Bronchial epithelial cell (primary cell): Measurements from ENCODE around the gene PTPN22. TPM values are rescaled to one million over a fixed set of nuclear protein-coding genes. Genes with fewer than 3 reads are reported as not detected.
A peak's percentile ranks its signal among the peaks of the same experiment; 100 is the strongest.

Experiments
- DNase-seq: peaks from one replicate; pipeline ENCODE4 v3.0.0-alpha.2; 2010; ENCODE audit warnings: low read depth
- FAIRE-seq: peaks from 2 replicates; lab custom pipeline; 2011; peaks lifted over from hg19 to GRCh38; lab: Jason Lieb, UNC
- H3K27me3 ChIP-seq: 2 replicates; pipeline ENCODE4 v1.5.1; 2011; ENCODE audit warnings: low read length; ENCODE audit not compliant: control insufficient read depth, insufficient read depth
- H3K36me3 ChIP-seq: 2 replicates; pipeline ENCODE4 v1.5.1; 2011; ENCODE audit warnings: low read length; ENCODE audit not compliant: control insufficient read depth, insufficient read depth
- H3K4me3 ChIP-seq: 2 replicates; pipeline ENCODE4 v1.5.1; 2011; ENCODE audit warnings: mild to moderate bottlenecking, low read depth, low read length, control low read depth
- total RNA-seq: library from RNA; depleted of rRNA; stranded (reverse); fragments of >200 nt; gene quantifications from 2 replicates; pipeline ENCODE4 v1.2.1, GENCODE V29; 2014
- TF ChIP-seq, protein P1 (sequence below): IDR thresholded peaks from 2 replicates; pipeline ENCODE4 v1.5.1; 2011; ENCODE audit warnings: mild to moderate bottlenecking, moderate library complexity, low read length, control low read depth, inconsistent platforms; ENCODE audit not compliant: insufficient read depth, severe bottlenecking

The PTPN22 gene
- total RNA-seq, 1 donor from 2014 or later, result under 0.01 TPM

DNA sequence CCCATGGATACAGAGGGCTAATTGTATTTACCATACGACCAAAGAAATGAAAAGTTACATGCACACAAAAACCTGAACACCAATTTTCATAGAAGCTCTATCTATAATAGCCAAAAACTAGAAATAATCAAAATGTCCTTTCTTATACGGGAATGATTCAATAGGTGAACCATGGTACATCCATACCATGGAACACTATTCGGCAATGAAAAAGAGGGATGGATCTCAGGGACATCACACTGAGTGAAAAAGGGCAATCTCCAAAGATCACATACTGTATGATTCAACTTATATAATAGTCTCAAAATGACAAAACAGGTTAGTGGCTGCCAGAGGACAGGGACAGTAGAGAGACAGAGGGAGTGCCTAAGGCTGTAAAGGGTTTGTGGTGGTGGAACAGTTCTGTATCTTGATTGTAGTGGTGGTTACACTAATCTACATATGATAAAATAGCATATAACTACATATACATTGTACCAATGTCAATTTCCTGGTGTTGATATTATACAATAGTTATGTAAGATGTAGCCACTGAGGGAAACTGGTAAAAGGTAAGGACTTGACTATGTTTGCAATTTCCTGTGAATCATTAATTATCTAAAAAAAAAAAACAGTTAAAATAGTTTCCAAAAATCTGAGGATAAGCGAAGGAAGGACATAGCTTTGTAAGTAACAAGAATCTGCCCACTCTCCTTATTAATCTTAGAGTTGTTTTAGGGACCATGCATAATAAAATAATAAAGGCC lies 62.9 kb downstream of the PTPN22 start:
- no peaks in the 10 kb centered on the region for H3K27me3 ChIP-seq
- DNase-seq, result peak; percentile 62
- no peak overlapping the region for H3K4me3 ChIP-seq
- H3K36me3 ChIP-seq, result no peaks in the 10 kb centered on the region
- FAIRE-seq, result no peak
- TF ChIP-seq, protein P1, sequence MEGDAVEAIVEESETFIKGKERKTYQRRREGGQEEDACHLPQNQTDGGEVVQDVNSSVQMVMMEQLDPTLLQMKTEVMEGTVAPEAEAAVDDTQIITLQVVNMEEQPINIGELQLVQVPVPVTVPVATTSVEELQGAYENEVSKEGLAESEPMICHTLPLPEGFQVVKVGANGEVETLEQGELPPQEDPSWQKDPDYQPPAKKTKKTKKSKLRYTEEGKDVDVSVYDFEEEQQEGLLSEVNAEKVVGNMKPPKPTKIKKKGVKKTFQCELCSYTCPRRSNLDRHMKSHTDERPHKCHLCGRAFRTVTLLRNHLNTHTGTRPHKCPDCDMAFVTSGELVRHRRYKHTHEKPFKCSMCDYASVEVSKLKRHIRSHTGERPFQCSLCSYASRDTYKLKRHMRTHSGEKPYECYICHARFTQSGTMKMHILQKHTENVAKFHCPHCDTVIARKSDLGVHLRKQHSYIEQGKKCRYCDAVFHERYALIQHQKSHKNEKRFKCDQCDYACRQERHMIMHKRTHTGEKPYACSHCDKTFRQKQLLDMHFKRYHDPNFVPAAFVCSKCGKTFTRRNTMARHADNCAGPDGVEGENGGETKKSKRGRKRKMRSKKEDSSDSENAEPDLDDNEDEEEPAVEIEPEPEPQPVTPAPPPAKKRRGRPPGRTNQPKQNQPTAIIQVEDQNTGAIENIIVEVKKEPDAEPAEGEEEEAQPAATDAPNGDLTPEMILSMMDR, result no peak

DNA sequence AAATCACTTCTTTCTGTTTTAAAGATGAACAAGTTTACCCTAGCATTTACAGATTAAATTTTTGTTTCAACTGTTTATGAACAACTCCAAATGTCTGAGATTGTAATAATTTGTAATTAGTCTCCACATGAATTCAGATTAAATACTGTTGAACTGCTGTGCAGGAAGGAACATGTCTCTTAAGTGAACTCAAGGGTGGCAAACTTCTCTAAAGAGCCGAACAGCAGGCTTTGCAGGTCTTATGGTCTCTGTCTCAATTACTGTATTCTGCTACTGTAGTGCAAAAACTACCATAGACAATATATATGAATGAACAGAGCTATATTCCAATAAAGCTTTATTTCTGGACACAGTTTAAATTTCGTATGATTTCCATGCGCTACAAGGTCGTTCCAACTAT lies 65.9 kb downstream of the PTPN22 start:
- DNase-seq (no peak), FAIRE-seq (no peak)
- Histone ChIP-seq H3K27me3 (no peaks in the 10 kb centered on the region), H3K4me3 (no peak overlapping the region), H3K36me3 (no peaks in the 10 kb centered on the region)
- TF ChIP-seq, protein P1, result no peak

DNA sequence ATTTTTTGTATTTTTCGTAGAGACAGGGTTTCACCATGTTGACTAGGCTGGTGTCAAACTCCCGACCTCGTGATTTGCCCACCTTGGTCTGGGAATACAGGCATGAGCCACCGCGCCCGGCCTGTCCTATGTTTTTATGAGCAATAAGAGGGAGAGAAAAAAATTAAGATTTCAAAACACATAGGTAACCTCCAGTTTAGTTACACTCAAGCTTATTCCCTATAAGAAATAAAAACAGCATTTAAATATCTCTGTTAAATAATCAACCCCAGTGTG lies 66.3 kb downstream of the PTPN22 start:
- Histone ChIP-seq H3K36me3 (no peaks in the 10 kb centered on the region), H3K4me3 (no peak overlapping the region), H3K27me3 (no peaks in the 10 kb centered on the region)
- TF ChIP-seq, protein P1, result no peak
- FAIRE-seq (no peak), DNase-seq (no peak)

DNA sequence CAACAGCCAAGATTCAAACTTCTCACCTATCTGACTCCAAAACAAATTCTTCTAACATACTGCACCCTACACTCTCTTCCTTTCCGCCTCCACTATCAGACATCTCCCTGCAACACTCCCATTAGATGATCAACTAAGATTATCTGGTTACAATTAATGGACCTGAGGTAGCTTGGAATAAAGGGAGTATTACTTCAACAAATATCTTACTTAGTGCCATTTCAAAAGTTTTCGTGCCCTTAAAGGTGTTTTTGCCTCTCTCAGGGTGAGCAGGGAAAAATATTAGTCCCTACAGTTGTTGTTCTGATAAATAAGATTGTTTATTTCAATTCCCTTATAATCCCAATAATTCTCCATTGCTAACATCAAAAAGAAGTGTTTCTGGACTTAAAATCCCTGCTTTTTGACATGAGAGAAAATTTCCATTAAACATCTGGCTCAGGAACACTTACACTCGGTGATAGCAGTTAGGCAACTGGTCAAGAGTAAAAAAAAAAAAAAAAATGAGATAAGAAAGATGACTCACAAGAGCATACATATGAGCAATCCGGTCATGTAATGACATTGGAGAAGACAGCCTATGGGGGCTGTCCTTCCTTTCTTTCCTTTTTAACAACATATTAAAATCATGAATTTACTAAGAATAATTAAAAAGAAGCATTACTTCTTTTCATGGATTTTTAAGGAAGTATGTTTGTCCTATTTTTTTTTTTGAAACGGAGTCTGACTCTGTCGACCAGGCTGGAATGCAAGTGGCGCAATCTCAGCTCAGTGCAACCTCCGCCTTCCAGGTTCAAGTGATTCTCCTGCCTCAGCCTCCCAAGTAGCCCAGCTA lies 66.9 kb downstream of the PTPN22 start:
- no peak for FAIRE-seq

DNA sequence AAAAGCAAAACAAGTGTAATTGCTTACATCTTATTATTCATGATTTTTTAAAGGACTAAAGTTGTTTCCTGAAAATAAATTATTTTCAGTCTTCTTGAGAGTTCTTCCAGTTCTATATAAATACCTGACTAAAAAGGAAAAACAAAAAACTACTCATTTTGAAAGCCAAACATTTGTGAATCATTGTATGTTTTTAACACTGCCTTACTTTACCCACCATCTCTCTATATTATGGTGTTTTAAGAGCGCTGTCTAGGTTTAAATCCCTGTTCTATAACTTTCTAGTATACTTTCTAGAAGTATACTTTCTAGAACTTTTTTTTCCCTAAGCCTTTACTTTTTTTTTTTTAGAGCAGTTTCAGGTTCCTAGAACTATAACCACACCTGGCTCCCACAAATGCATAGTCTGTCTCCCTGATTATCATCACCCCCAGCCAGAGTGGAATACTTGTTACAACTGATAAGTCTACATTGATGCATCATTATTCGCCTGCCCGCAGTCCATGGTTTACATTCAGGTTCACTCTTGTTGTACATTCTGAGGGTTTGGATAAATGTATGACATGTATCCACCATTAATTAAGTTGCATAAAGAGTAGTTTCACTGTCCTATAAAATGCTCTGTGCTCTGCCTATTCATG lies 69.0 kb downstream of the PTPN22 start:
- no peak overlapping the region for H3K4me3 ChIP-seq
- H3K27me3 ChIP-seq, result no peaks in the 10 kb centered on the region
- DNase-seq (no peak), FAIRE-seq (no peak)
- no peaks in the 10 kb centered on the region for H3K36me3 ChIP-seq
- TF ChIP-seq, protein P1, result no peak

More for the DNA sequence above, 66.9 kb downstream of the PTPN22 start:
- Histone ChIP-seq H3K4me3 (no peak overlapping the region), H3K27me3 (no peaks in the 10 kb centered on the region), H3K36me3 (no peaks in the 10 kb centered on the region)
- DNase-seq, result peak; percentile 84
- TF ChIP-seq, protein P1, result no peak
